ENCODE results near the gene OPRM1. TPM values are rescaled to one million over a fixed set of nuclear protein-coding genes. Genes with fewer than 3 reads are reported as not detected.

Gene OPRM1
- total and polyA plus RNA-seq, 2 donors (not counting 1 experiment from before 2014, with no cell fraction given) = not detected

DNA sequence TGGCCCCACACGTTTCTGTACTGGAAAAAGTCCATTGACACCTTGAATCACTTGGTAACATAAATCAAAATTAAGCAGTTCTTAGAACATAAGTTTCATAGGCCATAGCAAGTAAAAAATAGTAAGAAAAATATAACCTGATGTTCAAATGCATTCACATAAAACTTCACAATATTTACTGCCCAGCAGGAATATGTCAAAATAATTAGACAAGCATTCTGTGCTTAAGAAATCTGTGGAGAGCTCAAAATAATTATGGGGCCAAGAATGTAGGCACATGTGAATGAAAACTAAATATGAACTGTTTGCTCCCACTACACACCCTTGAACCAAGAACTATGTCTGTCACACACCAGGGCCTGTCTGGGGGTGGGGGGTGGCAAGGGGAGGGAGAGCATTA lies 246.8 kb downstream of the OPRM1 start:
- H3K27me3 ChIP-seq (replicated peaks in 1 of 4; ENCODE audit: control extremely low read depth in 1 of 4, control insufficient read depth in 3 of 4, insufficient read depth in 4 of 4, low read length in 3 of 4) = no peaks in the 10 kb centered on the region
- no peaks in the 10 kb centered on the region for H3K79me2 ChIP-seq (ENCODE audit: control insufficient read depth, insufficient read depth, low read length)
- H3K4me3 ChIP-seq (ENCODE audit: control extremely low read depth in 1 of 5, extremely low read depth in 1 of 5, insufficient read depth in 1 of 5, low read depth in 2 of 5, low read length in 4 of 5) = no peak overlapping the region
- DNase-seq = no peak
- ATAC-seq (ENCODE audit: low read depth) = no peak
- ChIA-PET CTCF (no interaction called here), POLR2A (no interaction called here)
- H3K4me3 Mint-ChIP-seq = no peak overlapping the region
- H3K9me3 Mint-ChIP-seq (ENCODE audit: insufficient read depth) = no peaks in the 10 kb centered on the region
- H3K9ac ChIP-seq (ENCODE audit: low read length) = no peak overlapping the region
- no peak overlapping the region for H3K4me2 ChIP-seq (replicated peaks; ENCODE audit: low read depth, low read length, poor library complexity, severe bottlenecking)
- intact Hi-C loops (cut with micrococcal nuclease) = no loop called here
- no peaks in the 10 kb centered on the region for H3K4me1 ChIP-seq (ENCODE audit: control insufficient read depth in 2 of 2, insufficient read depth in 2 of 2, low read length in 2 of 2)
- no peaks in the 10 kb centered on the region for H3K27me3 Mint-ChIP-seq
- no peaks in the 10 kb centered on the region for H3K36me3 ChIP-seq (replicated peaks in 1 of 2; ENCODE audit: control extremely low read depth in 1 of 2, control insufficient read depth in 1 of 2, extremely low read depth in 1 of 2, insufficient read depth in 2 of 2, low read length in 1 of 2)
- WGBS (ENCODE audit: insufficient coverage) = 100% methylated on average over 1 of the region's 1 CpG
- H3K4me1 Mint-ChIP-seq = no peaks in the 10 kb centered on the region
- no peaks in the 10 kb centered on the region for H3K9me3 ChIP-seq (ENCODE audit: control extremely low read depth in 1 of 3, control insufficient read depth in 2 of 3, insufficient read depth in 1 of 3, low read length in 2 of 3)
- H3K27ac Mint-ChIP-seq = no peak overlapping the region
- H4K20me1 ChIP-seq (ENCODE audit: control insufficient read depth, insufficient read depth, low read length, poor library complexity, severe bottlenecking) = no peaks in the 10 kb centered on the region
- no peak overlapping the region for H3K27ac ChIP-seq (ENCODE audit: low read length in 2 of 2)
- no peak overlapping the region for H2AFZ ChIP-seq (ENCODE audit: insufficient read depth, low read depth, low read length, poor library complexity, severe bottlenecking)
- no peak for TF ChIP-seq EZH2 (IDR thresholded peaks at IDR 0.05; ENCODE audit: borderline replicate concordance, insufficient read depth, low read depth, low read length, poor library complexity, severe bottlenecking)
- TF ChIP-seq, protein P1, sequence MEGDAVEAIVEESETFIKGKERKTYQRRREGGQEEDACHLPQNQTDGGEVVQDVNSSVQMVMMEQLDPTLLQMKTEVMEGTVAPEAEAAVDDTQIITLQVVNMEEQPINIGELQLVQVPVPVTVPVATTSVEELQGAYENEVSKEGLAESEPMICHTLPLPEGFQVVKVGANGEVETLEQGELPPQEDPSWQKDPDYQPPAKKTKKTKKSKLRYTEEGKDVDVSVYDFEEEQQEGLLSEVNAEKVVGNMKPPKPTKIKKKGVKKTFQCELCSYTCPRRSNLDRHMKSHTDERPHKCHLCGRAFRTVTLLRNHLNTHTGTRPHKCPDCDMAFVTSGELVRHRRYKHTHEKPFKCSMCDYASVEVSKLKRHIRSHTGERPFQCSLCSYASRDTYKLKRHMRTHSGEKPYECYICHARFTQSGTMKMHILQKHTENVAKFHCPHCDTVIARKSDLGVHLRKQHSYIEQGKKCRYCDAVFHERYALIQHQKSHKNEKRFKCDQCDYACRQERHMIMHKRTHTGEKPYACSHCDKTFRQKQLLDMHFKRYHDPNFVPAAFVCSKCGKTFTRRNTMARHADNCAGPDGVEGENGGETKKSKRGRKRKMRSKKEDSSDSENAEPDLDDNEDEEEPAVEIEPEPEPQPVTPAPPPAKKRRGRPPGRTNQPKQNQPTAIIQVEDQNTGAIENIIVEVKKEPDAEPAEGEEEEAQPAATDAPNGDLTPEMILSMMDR (IDR thresholded peaks at IDR 0.05) = no peak

DNA sequence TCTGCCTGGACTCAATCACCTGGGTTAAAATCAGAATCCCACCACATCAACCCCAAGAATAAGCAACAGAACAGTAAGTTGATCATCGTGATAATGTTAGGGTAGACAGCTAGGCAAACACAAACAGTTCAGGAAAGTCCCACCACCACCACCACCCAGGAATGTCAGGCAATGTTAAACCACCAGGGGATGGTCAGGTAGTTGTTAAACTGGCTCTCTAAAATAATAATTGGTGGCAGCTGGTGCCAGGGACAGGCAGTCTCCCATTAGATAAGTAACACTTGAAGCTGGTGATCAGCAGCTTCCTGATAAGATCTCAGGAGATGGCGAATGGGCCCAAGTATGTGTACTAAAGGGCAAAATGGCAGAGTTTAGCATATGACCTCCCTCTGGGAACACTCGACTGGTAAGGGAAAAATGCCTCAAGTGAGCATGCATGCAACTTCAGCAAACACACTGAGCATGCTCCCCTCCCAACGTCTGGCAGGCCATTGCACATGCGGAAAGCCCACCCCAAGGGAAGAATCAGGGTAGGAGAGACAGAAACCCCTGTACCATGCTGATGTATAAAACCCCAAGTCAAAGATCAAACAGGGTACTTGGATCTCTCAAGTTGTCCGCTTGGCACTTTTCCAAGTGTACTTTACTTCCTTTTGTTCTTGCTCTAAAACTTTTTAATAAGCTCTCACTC lies 250.9 kb downstream of the OPRM1 start:
- Histone ChIP-seq H3K4me2 (replicated peaks; ENCODE audit: low read depth, low read length, poor library complexity, severe bottlenecking) (no peak overlapping the region), H3K9me3 (ENCODE audit: control extremely low read depth in 1 of 3, control insufficient read depth in 2 of 3, insufficient read depth in 1 of 3, low read length in 2 of 3) (no peaks in the 10 kb centered on the region), H3K27me3 (replicated peaks in 1 of 4; ENCODE audit: control extremely low read depth in 1 of 4, control insufficient read depth in 3 of 4, insufficient read depth in 4 of 4, low read length in 3 of 4) (no peaks in the 10 kb centered on the region), H4K20me1 (ENCODE audit: control insufficient read depth, insufficient read depth, low read length, poor library complexity, severe bottlenecking) (no peaks in the 10 kb centered on the region), H2AFZ (ENCODE audit: insufficient read depth, low read depth, low read length, poor library complexity, severe bottlenecking) (no peak overlapping the region), H3K9ac (ENCODE audit: low read length) (no peak overlapping the region), H3K27ac (ENCODE audit: low read length in 2 of 2) (no peak overlapping the region), H3K79me2 (ENCODE audit: control insufficient read depth, insufficient read depth, low read length) (no peaks in the 10 kb centered on the region), H3K4me1 (ENCODE audit: control insufficient read depth in 2 of 2, insufficient read depth in 2 of 2, low read length in 2 of 2) (no peaks in the 10 kb centered on the region), H3K36me3 (replicated peaks in 1 of 2; ENCODE audit: control extremely low read depth in 1 of 2, control insufficient read depth in 1 of 2, extremely low read depth in 1 of 2, insufficient read depth in 2 of 2, low read length in 1 of 2) (no peaks in the 10 kb centered on the region), H3K4me3 (ENCODE audit: control extremely low read depth in 1 of 5, extremely low read depth in 1 of 5, insufficient read depth in 1 of 5, low read depth in 2 of 5, low read length in 4 of 5) (no peak overlapping the region)
- intact Hi-C loops (cut with micrococcal nuclease) = no loop called here
- ATAC-seq (ENCODE audit: low read depth) (no peak), DNase-seq (no peak)
- H3K27me3 Mint-ChIP-seq = no peaks in the 10 kb centered on the region
- no peak overlapping the region for H3K27ac Mint-ChIP-seq
- CTCF ChIA-PET = no interaction called here
- WGBS (ENCODE audit: insufficient coverage) = 100% methylated on average over 4 of the region's 6 CpGs
- H3K9me3 Mint-ChIP-seq (ENCODE audit: insufficient read depth) = no peaks in the 10 kb centered on the region
- H3K4me3 Mint-ChIP-seq = no peak overlapping the region
- POLR2A ChIA-PET = no interaction called here
- no peak for TF ChIP-seq EZH2 (IDR thresholded peaks at IDR 0.05; ENCODE audit: borderline replicate concordance, insufficient read depth, low read depth, low read length, poor library complexity, severe bottlenecking)
- TF ChIP-seq, protein P1 (IDR thresholded peaks at IDR 0.05) = no peak
- no peaks in the 10 kb centered on the region for H3K4me1 Mint-ChIP-seq
